Measurements from ENCODE around the gene USP38.

USP38 gene, protein sequence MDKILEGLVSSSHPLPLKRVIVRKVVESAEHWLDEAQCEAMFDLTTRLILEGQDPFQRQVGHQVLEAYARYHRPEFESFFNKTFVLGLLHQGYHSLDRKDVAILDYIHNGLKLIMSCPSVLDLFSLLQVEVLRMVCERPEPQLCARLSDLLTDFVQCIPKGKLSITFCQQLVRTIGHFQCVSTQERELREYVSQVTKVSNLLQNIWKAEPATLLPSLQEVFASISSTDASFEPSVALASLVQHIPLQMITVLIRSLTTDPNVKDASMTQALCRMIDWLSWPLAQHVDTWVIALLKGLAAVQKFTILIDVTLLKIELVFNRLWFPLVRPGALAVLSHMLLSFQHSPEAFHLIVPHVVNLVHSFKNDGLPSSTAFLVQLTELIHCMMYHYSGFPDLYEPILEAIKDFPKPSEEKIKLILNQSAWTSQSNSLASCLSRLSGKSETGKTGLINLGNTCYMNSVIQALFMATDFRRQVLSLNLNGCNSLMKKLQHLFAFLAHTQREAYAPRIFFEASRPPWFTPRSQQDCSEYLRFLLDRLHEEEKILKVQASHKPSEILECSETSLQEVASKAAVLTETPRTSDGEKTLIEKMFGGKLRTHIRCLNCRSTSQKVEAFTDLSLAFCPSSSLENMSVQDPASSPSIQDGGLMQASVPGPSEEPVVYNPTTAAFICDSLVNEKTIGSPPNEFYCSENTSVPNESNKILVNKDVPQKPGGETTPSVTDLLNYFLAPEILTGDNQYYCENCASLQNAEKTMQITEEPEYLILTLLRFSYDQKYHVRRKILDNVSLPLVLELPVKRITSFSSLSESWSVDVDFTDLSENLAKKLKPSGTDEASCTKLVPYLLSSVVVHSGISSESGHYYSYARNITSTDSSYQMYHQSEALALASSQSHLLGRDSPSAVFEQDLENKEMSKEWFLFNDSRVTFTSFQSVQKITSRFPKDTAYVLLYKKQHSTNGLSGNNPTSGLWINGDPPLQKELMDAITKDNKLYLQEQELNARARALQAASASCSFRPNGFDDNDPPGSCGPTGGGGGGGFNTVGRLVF

GRCh38 chr4:143184503-143185252 lies at the start of gene USP38:
USP38 (plus strand) TSS chr4:143184917; CDS start chr4:143185451, 534 bp downstream.
- no peak for TF ChIP-seq CTCF (IDR thresholded peaks at IDR 0.05)
- peak within 1 kb of the TSS; percentile 87 to 96 for H3K4me3 ChIP-seq
- H3K27me3 ChIP-seq: no peaks in the 10 kb centered on the region
- peaks cover 0 to 44% (median 9%) of the 10 kb centered on the region in 4 donors for H3K4me1 ChIP-seq
- no peaks in the 10 kb centered on the region for H3K9me3 ChIP-seq
- peak within 1 kb of the TSS; percentile 91 to 95 for H3K27ac ChIP-seq
- DNase-seq: peak; percentile 90 to 96
- H3K36me3 ChIP-seq: no peaks in the 10 kb centered on the region
- intact Hi-C loops (cut with DNase I; ENCODE audit: low total_unique reads): no loop called here

DNA sequence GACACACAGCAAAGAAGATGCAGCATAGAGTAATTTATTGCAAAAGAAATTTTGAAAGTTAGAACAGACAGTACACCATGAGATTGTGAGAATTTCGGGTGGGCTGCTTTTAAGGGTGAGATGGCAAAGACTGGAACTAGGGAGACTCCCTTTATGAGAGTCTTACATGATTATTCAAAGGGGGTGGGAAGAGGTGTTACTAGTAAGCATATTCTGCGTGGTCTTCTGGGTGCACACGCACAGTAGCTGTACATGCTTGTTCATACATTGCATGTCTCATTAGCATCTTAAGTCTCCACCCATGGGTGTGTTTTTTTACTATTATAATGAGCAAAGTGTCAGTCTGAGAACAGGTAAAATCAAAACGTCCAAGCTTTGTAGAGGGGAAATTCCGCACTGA lies 49.4 kb upstream of the USP38 start:
- no peak overlapping the region for H3K27ac ChIP-seq

GRCh38 chr4:143140696-143141095 lies 44.0 kb upstream of the USP38 start:
- intact Hi-C loops (cut with DNase I; ENCODE audit: low total_unique reads): no loop called here
- TF ChIP-seq CTCF (IDR thresholded peaks at IDR 0.05): no peak
- H3K9me3 ChIP-seq: peaks cover 0 to 22% (median 0%) of the 10 kb centered on the region in 3 donors
- H3K27ac ChIP-seq: no peak overlapping the region
- no peak overlapping the region for H3K4me3 ChIP-seq
- H3K36me3 ChIP-seq: no peaks in the 10 kb centered on the region
- no peak for DNase-seq
- H3K27me3 ChIP-seq: no peaks in the 10 kb centered on the region
- no peaks in the 10 kb centered on the region for H3K4me1 ChIP-seq

More for the DNA sequence above, 49.4 kb upstream of the USP38 start:
- no peak overlapping the region for H3K4me3 ChIP-seq
- no peaks in the 10 kb centered on the region for H3K36me3 ChIP-seq
- H3K9me3 ChIP-seq: no peaks in the 10 kb centered on the region
- no peak for DNase-seq
- H3K27me3 ChIP-seq: no peaks in the 10 kb centered on the region
- no peak for TF ChIP-seq CTCF (IDR thresholded peaks at IDR 0.05)
- H3K4me1 ChIP-seq: no peaks in the 10 kb centered on the region
- intact Hi-C loops (cut with DNase I; ENCODE audit: low total_unique reads): no loop called here

- Histone ChIP-seq H3K36me3 (no peaks in the 10 kb centered on the region), H3K27ac (no peak overlapping the region), H3K4me3 (no peak overlapping the region), H3K4me1 (no peaks in the 10 kb centered on the region), H3K27me3 (no peaks in the 10 kb centered on the region), H3K9me3 (peaks cover 9 to 70% (median 28%) of the 10 kb centered on the region in 3 donors)
- intact Hi-C loops (cut with DNase I; ENCODE audit: low total_unique reads): no loop called here
- no peak for DNase-seq
- TF ChIP-seq CTCF (IDR thresholded peaks at IDR 0.05): no peak
Observed at GRCh38 chr4:143148521-143148920, 36.2 kb upstream of the USP38 start.

- Histone ChIP-seq H3K27me3 (no peaks in the 10 kb centered on the region), H3K4me1 (no peaks in the 10 kb centered on the region), H3K27ac (no peak overlapping the region), H3K36me3 (peaks cover 0 to 19% (median 6%) of the 10 kb centered on the region in 3 donors), H3K9me3 (peaks cover 2 to 63% (median 31%) of the 10 kb centered on the region in 3 donors), H3K4me3 (no peak overlapping the region)
- DNase-seq: no peak
- no peak for TF ChIP-seq CTCF (IDR thresholded peaks at IDR 0.05)
- intact Hi-C loops (cut with DNase I; ENCODE audit: low total_unique reads): no loop called here
Observed at GRCh38 chr4:143156853-143157252, 27.9 kb upstream of the USP38 start.
